NCI-H446 treated with DMSO at 0.1 percent for 48 hours (cell line): Measurements from ENCODE around the gene YWHAE.
A peak's percentile ranks its signal among the peaks of the same experiment; 100 is the strongest.
"Not testable (repeated sequence)": the region's sequence is repeated elsewhere in the genome, so short reads cannot be mapped to it uniquely, and the experiment has no call there.

Experiments used
- DNase-seq: peaks from one replicate; lab custom pipeline; 2025; lab: John Stamatoyannopoulos, UW

The YWHAE gene

DNA sequence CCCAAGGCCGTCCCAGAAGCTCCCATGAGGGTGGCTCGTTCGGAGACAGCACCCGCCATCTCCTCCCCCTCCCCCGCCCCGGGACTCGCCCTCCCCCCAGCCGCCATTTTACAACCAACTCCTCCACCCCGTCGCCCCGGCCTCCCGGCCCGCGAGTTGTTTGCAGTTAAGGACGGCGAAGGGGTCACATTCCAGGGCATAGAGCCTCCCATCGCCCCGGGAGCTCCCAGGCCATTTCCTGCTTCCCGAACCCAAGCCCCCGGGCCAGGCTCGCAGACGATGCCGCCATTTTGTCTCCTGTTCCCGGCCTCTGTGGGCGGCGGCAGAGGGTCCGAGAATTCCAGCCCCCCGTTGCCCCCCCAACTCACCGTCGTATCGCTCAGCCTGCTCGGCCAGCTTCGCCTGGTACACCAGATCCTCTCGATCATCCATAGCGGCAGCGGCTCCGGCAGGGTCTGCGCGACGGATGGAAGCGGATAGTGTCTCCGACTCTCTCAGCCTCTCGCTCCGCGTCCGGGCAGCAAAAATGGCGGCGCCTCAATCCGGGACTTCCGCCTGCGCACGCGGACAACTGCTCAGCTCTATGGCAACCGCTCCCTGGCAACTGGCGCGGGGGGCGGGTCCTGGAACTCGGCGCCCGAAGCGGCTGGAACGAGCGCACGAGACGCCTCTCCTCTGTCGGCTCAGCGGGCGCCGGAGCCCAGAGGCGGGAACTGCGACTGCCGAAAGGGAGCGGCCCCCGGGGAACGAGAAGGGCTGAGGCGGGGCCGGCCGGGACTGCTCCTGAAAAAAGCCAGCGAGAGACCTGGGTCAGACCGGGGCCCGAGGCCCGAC lies at the start of gene YWHAE:
Gene YWHAE, minus strand, starts transcription at position 544 of the 834 bp plus-strand sequence. Its CDS starts 112 bp downstream, at position 432.
- DNase-seq = peak; percentile 89

DNA sequence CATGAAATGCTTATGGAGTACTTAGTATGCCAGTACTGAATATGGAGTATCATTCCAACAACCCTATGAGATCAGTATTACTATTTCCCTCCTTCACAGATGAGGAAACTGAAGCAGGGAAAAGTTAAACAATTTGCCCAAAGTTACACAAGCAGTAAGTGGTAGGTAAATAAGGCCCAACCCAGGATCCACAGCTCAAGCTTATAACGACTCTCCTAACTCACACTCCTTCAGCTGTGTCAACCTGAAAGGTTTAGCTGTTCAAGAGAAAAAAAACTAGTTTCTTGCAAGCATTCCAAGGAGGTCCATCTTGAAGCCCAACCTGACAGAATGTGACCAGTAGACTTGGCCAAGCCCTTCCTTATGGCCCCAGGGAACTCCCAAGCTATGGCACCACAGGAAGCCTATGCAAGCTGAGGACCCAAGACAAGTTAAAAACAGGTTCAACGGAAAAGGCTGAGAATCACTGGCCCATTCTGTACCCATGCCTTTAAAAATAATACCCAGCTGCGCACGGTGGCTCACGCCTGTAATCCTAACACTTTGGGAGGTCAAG lies 49.5 kb upstream of the YWHAE start:
- no peak for DNase-seq

DNA sequence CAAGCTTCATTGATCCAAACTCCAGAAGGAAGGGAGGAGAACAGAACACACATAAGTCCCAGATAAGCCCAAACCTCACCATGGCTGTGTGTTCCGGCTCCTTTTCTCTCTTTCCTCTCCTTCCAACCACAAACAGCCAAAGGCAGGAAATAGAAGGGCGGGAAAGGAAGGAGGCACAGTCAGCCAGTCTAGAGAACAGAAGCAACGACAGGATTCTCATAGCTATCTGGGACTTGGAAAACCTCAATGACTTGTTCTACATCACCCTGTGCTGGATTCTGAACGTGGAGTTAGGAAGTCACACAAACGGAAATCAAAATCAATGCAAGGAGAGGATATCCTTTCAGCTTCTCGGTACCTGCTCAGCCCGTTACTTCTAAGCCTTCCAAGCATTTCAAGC lies 47.0 kb upstream of the YWHAE start:
- DNase-seq = no peak

DNA sequence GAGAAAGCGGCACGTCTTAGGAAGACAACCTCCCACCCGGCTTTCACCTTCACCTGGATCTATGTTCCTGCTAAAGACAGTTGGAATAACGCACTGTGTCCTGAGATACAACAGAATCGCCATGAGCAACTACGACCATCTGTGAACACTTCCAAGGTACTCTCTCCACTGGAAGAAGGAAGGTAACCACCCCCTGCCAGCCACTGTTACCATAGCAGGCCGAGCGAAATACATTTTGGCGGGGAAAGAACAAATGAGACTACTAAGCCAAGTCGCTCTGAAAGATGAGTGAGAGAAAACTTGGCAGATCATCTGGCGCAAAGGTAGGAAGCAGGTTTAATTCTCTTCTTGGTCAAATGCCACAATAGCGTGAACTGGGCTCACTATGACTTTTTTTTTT lies 46.2 kb upstream of the YWHAE start:
- no peak for DNase-seq

DNA sequence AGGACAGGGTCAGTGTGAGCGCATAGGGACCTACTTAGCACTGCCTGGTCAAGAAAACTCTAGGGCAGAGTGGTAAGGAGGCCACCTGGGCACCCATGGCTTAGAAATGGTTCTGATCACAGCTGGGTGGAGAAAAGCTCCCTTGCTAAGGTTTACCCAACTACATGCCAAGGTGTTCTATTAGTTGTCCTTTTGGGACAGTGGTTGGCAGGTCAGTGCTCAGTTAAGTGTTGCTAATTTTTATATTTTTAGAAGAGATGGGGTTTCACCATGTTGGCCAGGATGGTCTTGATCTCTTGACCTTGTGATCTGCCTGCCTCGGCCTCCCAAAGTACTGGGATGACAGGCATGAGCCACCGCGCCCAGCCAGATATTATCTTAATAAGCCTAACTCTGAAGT lies 45.7 kb upstream of the YWHAE start:
- DNase-seq = not testable (repeated sequence)

DNA sequence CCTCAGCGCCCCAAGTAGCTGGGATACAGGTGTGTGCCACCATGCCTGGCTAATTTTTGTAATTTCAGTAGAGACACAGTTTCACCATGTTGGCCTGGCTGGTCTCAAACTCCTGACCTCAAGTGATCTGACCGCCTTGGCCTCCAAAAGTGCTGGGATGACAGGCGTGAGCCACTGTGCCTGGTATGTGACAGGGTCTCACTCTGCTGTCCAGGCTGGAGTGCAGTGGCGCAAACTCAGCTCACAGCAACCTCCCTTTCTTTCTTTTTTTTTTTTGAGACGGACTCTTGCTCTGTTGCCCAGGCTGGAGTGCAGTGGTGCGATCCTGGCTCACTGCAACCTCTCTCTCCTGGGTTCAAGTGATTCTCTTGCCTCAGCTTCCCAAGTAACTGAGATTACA lies 42.7 kb upstream of the YWHAE start:
- DNase-seq = not testable (repeated sequence)

DNA sequence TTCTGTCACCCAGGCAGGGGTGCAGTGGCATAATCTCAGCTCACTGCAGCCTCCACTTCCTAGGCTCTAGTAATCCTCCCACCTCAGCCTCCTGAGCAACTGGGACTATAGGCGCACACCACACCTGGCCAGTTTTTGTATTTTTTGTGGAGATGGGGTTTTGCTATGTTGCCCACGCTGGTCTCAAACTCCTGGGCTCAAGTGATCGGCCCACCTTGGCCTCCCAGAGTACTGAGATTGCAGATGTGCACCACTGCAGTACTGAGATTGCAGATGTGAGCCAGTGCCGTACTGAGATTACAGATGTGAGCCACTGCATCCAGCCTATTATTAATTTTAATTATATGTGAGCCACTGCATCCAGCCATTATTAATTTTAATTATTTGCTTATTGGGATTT lies 42.2 kb upstream of the YWHAE start:
- DNase-seq = no peak

DNA sequence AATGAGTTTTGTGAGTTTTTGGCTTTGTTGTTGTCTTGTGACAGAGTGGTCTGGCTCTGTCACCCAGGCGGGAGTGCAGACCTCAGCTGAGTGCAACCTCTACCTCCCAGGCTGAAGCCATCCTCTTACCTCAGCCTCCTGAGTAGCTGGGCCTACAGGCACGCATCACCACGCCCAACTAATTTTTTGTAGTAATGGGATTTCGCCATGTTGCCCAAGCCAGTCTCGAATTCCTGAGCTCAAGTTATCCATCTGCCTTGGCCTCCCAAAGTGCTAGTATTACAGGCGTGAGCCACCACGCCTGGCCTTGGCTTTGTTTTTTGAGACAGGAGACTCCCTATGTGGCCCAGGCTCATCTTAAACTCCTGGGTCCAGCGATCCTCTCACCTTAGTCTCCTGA lies 40.9 kb upstream of the YWHAE start:
- DNase-seq = no peak

DNA sequence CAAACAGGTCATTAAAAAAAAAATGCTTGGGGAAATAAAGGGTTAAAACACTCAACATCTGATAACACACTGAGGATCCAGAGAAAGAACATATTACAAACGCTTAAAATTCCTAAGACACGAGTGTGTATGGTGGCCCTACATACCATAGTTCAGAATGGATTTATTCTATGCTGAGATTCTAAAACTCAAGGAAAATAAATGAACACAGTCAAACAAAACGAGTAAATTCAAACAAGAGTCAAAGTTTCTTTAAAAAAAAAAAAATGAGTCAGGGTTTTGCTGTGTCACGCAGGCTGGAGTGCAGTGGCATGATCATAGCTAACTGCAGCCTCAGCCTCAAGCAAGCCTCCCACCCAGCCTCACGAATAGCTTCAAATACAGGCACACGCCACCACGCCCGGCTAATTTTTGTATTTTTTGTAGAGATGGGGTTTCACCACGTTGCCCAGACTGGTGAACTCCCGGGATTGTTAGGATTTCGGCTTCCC lies 38.6 kb upstream of the YWHAE start:
- DNase-seq = no peak

DNA sequence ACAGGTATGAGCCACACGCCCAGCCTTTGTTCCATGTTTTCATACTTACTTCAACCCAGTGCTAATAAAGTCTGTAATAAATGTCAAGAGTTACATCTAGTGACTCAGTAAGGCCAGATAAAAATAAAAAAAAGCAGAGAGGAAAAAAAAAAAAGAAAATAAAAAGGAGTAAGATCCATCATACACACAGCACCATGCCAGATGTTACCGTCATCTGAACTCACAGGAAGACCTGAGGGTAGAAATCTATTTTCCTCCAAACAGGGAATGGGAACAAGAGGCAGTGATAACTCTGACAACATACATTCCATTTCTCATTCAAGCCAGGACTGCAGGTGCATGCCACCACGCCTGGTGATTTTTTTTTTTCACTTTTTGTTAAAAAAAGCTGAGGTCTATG lies 35.3 kb upstream of the YWHAE start:
- DNase-seq = no peak

DNA sequence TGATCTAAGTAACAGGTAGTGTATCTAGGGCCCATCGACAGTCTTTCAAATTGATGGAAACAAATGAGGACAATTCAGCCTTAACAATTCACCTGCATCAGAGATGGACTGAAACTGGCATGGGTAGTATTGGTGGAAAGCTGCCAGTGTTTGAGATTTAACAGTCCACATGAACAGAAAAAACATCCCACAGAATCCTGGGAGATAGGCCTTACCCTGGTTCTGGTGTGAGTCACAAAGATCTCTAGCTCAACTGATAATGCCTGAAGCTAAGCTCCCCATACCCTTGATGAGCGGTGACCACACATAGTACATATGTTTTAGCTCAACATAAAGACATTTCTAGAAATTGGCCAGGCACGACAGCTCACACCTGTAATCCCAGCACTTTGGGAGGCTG lies 34.1 kb upstream of the YWHAE start:
- DNase-seq = no peak

DNA sequence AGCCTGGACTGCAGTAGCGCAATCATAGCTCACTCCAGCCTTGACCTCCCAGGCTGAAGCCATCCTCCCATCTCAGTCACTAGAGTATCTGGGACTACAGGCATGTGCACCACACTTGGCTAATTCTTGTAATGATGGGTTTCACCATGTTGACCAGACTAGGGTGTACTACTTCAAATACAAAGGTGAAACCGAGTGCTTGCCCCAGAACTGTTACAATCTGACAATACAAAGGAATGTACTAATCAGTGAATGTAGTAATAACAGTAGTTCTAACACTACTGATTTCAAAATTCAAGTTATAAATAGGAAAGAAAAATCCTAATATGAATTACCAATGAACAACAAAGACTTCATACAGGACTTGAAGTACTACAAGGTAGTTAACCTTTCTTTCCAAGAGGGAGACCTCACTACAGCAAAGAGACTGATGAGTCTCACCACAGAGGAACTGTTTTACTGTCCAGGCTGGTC lies 31.6 kb upstream of the YWHAE start:
- no peak for DNase-seq

DNA sequence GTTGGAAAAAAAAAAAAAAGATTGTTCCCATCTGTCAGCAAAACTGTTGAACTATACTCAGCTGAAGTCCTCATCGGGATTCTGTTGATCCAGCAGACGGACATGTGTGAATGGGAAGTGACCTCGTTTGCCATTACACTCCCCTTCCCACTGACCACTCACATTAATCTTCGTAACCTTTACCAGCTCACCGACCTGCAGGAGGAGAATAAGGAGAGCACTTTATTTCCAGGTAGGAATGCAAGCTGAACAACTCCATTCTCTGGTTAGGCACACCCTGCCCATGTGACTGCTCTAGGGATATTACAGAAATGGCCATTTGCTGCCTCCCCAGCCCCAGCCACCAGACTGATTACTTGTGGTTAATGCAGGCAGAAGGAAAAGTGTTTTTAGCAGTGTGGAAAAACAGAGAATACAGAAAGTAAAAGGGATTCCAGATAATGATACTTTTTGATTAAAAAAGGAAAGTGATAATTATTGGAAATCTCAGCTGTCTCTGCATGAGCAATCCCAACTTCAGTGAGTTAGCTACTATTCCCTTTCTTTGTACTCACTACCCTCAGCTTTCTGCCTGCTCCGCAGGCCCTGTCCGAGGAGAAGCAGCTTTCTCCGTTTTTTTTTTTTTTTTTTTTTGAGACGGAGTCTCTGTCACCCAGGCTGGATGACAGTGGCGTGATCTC lies 23.6 kb upstream of the YWHAE start:
- DNase-seq = no peak

DNA sequence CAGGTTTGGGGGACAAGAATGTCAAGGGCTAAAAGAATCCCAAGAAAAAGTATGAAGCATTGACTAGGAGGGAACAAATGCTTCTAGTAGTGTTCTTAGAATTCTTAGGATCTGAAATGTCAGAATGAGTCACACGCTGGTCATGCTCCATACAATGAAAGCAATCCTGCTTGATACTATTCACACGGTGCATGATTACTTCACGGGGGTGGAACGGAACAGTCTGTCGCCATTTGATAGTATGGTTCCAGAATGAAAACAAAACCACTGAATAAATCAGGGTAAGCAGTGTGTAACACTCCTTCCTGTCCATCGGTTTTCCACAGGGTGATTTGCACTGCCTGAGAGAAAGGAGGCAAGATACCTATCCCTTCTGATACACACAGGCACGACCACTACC lies 22.9 kb upstream of the YWHAE start:
- DNase-seq = no peak

DNA sequence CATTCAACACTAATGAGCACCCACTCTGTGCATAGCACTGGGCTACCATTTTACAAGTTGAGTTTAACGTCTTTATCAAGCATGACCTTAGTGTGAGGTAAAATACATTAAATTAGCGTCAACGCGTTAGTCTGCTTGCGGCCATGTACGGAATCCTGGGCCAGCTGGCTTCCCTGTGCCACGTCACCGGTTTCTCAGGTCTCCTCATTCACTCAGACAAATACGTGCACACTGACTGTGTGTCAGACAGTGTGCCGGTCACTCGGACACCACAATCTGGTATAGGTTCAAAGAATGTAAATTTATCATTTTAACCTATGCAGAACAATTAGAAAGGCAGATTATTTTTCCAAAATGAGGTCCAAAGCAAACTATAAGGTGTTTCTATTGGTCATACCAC lies 21.4 kb upstream of the YWHAE start:
- no peak for DNase-seq

DNA sequence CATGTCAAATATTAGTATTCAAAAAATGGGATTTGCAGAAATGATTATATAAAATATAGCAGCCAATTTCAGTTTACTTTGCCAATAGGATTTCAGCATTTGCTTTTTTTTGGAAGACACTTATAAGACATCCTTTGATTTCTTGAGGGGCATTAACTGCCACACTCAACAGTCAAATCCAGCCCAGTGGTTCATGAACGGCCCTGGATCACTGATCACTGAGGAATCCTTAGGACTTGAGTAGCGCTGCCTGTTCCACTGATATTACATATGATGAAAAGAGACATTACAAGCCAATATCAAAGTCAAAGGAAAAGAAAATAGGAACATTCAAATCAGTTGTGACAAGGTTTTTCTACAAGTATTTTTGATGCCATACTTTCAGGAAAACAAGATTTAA lies 21.0 kb upstream of the YWHAE start:
- no peak for DNase-seq

DNA sequence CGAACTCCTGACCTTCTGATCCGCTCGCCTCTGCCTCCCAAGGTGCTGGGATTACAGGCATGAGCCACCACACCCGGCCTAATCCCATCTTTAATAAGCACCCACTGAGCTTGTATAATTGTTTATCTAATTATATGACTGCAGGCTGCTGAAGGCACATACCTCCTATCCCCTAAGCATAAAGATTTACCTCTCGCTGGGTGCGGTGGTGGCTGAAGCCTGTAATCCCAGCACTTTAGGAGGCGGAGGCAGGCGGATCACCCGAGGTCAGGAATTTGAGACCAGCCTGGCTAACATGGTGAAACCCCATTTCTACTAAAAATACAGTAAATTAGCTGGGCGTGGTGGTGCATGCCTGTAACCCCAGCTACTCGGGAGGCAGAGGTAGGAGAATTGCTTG lies 20.1 kb upstream of the YWHAE start:
- DNase-seq = no peak

DNA sequence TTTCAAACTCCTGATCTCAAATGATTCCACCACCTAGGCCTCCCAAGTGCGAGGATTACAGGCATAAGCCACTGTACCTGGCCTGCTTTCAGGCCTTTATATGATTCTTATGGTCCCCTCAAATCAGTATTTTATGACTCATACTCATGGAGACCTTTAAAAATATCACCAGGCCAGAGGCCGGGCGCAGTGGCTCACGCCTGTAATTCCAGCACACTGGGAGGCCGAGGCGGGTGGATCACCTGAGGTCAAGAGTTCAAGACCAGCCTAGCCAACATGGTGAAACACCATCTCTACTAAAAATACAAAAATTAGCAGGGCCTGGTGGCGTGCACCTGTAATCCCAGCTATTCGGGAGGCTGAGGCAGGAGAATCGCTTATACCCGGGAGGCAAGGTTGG lies 18.5 kb upstream of the YWHAE start:
- not testable (repeated sequence) for DNase-seq

DNA sequence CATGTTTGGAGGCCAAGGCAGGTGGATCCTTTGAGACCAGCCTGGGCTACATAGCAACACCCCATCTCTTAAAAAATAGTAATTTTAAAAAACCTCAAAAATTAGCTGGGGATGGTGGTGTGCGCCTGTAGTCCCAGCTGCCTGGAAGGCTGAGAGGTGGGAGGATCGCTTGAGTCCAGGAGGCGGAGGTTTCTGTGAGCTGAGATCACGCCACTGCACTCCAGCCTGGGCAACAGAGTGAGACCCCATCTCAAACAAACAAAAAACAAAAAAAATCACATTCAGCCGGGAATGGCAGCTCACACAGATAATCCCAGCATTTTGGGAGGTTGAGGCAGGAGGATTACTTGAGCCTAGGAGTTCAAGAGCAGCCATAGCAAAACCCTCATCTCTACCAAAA lies 16.4 kb upstream of the YWHAE start:
- DNase-seq = no peak

DNA sequence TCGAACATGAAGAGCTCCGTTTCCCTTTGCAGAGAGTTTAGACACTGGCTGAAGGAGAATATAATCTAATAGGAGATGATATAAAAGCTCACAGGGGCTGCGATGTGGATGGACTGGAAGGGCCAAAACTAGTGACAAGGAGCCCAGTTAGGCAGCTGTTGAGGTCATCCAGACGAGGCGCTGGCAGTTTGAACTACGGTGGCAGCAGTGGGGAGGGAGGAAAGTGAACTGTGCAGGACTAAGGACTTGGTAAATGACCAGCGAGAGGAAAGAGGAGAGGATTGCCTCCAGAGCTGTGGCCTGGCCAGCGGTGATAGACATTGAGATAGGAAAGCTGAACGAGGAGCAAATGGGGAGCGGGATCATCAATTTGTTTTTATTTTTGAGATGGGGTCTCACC lies 14.6 kb upstream of the YWHAE start:
- no peak for DNase-seq

DNA sequence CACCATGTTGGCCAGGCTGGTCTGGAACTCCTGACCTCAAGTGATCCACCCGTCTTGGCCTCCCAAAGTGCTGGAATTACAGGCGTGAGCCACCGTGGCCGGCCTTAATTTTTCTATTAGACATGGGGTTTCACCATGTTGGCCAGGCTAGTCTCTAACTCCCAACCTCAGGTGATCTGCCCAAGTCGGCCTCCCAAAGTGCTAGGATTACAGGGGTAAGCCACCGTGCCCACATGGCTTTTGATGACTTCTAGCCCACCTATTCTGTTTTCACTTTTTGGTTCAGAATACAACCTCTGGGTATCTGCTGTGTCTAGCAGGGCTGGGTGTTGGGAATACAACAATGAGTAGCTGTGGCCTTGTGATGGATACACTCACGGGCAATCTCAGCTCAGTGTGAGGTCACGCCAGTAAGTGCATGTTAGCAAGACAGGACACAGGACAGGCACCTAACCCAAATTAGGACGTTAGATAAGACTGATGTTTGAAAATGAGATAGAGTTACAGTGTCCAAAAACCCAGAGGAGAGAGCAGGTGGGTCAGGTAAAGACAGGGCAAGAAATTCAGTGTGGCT lies 14.1 kb upstream of the YWHAE start:
- DNase-seq = no peak

DNA sequence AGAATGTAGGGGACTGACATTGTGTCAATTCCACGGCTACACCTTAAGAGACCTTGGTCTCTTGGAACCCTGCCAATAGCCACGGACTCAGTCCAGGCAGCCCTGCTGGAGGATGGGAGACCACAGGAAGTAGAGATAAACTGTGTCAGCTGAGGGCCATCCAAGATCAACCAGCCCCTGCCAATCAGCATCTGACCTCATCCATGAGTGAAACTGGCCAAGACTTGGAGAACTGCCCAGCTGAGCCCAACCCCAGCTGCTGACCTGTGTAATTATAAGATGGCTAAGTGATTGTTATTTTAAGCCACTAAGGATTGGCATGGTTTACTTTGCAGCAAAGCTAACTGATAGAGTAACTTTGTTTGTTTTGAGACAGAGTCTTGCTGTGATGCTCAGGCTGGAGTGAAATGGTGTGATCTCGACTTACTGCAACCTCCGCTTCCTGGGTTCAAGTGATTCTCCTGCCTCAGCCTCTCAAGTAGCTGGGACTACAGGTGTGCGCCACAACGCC lies 13.3 kb upstream of the YWHAE start:
- no peak for DNase-seq
